ENCODE results near the gene C8A.

C8A gene

DNA sequence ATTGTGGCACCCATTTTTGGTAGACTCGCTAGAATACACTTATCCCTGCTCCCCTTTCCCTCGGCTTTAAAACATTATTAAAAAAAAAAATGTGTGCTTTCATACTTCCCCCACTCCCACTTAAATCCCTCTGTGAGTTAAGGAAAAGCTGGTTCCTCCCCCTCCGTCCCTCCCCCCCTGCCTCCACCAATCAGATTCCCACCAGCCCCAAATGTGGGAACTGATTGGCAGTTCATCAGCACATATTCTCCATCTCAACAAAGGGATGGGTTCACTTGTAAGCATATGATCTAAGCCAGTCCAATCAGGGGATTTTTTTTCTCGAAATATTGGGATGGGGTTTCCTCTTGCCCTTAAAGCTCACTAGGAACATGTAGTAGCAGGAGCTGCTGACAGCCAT lies 24.5 kb upstream of the C8A start:
- no peak for TF ChIP-seq TAF1 (IDR thresholded peaks at IDR 0.05; ENCODE audit: borderline replicate concordance, insufficient read depth, low read length)
- no peak for TF ChIP-seq FOXP2 (optimal IDR thresholded peaks at IDR 0.05; ENCODE audit: borderline replicate concordance, extremely low read depth, extremely low read length, insufficient read depth)
- no peak for TF ChIP-seq POLR2AphosphoS5 (IDR thresholded peaks at IDR 0.05; ENCODE audit: low read depth, low read length)
- TF ChIP-seq, protein P1, sequence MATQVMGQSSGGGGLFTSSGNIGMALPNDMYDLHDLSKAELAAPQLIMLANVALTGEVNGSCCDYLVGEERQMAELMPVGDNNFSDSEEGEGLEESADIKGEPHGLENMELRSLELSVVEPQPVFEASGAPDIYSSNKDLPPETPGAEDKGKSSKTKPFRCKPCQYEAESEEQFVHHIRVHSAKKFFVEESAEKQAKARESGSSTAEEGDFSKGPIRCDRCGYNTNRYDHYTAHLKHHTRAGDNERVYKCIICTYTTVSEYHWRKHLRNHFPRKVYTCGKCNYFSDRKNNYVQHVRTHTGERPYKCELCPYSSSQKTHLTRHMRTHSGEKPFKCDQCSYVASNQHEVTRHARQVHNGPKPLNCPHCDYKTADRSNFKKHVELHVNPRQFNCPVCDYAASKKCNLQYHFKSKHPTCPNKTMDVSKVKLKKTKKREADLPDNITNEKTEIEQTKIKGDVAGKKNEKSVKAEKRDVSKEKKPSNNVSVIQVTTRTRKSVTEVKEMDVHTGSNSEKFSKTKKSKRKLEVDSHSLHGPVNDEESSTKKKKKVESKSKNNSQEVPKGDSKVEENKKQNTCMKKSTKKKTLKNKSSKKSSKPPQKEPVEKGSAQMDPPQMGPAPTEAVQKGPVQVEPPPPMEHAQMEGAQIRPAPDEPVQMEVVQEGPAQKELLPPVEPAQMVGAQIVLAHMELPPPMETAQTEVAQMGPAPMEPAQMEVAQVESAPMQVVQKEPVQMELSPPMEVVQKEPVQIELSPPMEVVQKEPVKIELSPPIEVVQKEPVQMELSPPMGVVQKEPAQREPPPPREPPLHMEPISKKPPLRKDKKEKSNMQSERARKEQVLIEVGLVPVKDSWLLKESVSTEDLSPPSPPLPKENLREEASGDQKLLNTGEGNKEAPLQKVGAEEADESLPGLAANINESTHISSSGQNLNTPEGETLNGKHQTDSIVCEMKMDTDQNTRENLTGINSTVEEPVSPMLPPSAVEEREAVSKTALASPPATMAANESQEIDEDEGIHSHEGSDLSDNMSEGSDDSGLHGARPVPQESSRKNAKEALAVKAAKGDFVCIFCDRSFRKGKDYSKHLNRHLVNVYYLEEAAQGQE (IDR thresholded peaks at IDR 0.05; ENCODE audit: insufficient read depth in 1 of 2, low read depth in 2 of 2, low read length in 2 of 2) = no peak
- no peak for TF ChIP-seq SIN3A (IDR thresholded peaks at IDR 0.05; ENCODE audit: borderline replicate concordance, insufficient read depth, low read length)

DNA sequence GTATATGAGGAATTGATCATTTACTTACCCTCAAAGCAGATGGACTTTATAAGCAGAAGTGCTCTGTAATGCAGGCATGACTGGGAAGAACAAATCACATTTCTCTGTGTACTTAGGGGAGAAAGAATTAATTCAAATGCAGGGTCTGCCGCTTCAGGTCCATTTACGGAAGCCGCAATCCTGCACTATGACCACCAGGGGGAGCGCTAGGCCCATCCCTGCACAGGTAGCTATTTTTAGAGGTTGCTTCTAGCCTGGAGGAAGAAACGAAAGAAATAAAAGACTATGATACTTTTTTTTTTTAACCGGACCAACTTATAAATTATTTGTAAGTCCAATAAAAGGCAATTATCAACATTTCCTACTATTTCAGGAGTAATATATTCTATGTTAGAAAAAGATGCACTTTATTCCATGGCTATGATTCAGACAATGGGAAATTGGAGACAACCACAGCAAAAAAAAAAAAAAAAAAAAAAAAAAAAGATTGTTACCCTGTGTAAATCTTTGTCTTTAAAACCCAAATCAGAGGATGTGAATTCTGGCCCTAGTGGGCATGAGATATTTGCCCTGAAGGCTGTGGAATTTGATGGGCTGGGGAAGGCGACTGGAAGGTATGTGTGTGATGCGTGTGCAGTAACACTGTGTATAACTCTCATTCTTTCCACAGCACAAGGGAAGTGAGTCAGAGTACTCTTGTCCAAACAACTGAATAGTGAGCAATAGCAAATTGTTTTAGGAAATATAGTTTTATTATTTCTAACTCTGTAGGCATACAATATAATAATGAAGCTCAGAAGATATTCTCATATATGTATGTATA lies 22.5 kb upstream of the C8A start:
- TF ChIP-seq SIN3A (IDR thresholded peaks at IDR 0.05; ENCODE audit: borderline replicate concordance, insufficient read depth, low read length) = no peak
- no peak for TF ChIP-seq FOXP2 (optimal IDR thresholded peaks at IDR 0.05; ENCODE audit: borderline replicate concordance, extremely low read depth, extremely low read length, insufficient read depth)
- no peak for TF ChIP-seq TAF1 (IDR thresholded peaks at IDR 0.05; ENCODE audit: borderline replicate concordance, insufficient read depth, low read length)
- TF ChIP-seq POLR2AphosphoS5 (IDR thresholded peaks at IDR 0.05; ENCODE audit: low read depth, low read length) = no peak
- TF ChIP-seq, protein P1 (IDR thresholded peaks at IDR 0.05; ENCODE audit: insufficient read depth in 1 of 2, low read depth in 2 of 2, low read length in 2 of 2) = no peak

DNA sequence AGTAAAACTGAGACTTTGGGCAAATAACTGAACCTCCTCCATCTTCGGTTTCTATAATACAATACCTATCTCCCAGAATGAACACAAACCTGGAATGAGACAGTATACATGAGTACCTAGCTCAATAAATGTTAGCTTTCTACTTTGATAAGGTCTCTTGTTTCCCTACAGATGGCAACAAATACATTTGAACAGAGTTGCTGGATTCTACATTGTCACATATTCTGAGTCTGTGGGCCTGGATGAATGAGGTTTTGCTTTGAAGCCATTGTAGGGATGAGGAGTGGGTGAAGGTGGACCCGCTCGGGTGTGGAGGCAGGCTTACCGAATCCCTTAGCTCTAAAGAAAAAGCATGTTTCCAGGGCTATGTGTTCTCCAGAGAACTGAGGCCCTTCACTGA lies 21.5 kb upstream of the C8A start:
- TF ChIP-seq SIN3A (IDR thresholded peaks at IDR 0.05; ENCODE audit: borderline replicate concordance, insufficient read depth, low read length) (no peak), POLR2AphosphoS5 (IDR thresholded peaks at IDR 0.05; ENCODE audit: low read depth, low read length) (no peak), TAF1 (IDR thresholded peaks at IDR 0.05; ENCODE audit: borderline replicate concordance, insufficient read depth, low read length) (no peak), FOXP2 (optimal IDR thresholded peaks at IDR 0.05; ENCODE audit: borderline replicate concordance, extremely low read depth, extremely low read length, insufficient read depth) (no peak)
- TF ChIP-seq, protein P1 (IDR thresholded peaks at IDR 0.05; ENCODE audit: insufficient read depth in 1 of 2, low read depth in 2 of 2, low read length in 2 of 2) = no peak

DNA sequence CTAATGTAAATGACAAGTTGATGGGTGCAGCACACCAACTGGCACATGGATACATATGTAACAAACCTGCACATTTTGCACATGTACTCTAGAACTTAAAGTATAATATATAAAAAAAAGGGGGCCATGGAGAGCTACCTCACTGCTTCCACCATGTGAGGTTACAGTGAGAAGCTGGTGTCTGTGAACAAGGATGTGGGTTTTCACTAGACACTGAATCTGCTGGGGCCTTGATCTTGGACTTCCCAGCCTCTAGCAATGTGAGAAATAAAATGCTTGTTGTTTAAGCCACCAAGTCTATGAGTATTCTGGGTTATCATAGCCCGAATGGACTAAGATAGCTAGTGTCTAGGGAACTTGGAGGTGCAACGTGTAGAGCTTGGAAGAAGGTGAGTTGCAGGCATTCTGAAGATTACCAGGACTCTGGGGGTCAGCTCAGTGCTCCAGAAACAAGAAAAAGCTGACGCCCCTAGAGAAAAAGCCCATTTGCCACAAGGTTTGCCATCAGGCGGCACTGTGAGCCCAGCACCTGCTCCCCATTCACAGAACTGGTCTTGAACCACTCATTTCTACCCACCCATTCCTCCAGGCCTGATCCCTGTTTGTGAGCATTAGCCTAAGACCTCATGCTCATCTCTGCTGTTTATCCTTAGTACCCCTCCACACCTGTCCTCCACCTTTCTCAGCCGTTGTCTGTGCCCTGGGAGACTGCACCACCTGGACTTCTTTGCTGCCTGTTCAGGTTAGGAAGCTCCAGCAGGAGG lies 20.3 kb upstream of the C8A start:
- TF ChIP-seq POLR2AphosphoS5 (IDR thresholded peaks at IDR 0.05; ENCODE audit: low read depth, low read length) (no peak), TAF1 (IDR thresholded peaks at IDR 0.05; ENCODE audit: borderline replicate concordance, insufficient read depth, low read length) (no peak), SIN3A (IDR thresholded peaks at IDR 0.05; ENCODE audit: borderline replicate concordance, insufficient read depth, low read length) (no peak), FOXP2 (optimal IDR thresholded peaks at IDR 0.05; ENCODE audit: borderline replicate concordance, extremely low read depth, extremely low read length, insufficient read depth) (no peak)
- TF ChIP-seq, protein P1 (IDR thresholded peaks at IDR 0.05; ENCODE audit: insufficient read depth in 1 of 2, low read depth in 2 of 2, low read length in 2 of 2) = no peak

All from PFSK-1 (cell line).